Skeletal muscle tissue (tissue), 4 donors: ENCODE data around the gene EPHA8. TPM values are rescaled to one million over a fixed set of nuclear protein-coding genes. Genes with fewer than 3 reads are reported as not detected.

Experiments used
- H3K27ac ChIP-seq: one replicate; pipeline ENCODE4 v1.7.0; 2013; ENCODE audit warnings: mild to moderate bottlenecking, low read depth, low read length, inconsistent platforms
- H3K27me3 ChIP-seq, 3 donors: one replicate each; pipeline ENCODE4 v1.7.0; 2013; ENCODE audit warnings: low read length in 3 of 3; ENCODE audit not compliant: control insufficient read depth in 3 of 3, insufficient read depth in 3 of 3
- H3K36me3 ChIP-seq, 3 donors: one replicate each; pipeline ENCODE4 v1.7.0; 2013; ENCODE audit warnings: low read length in 3 of 3; ENCODE audit not compliant: control insufficient read depth in 3 of 3, insufficient read depth in 3 of 3
- H3K4me1 ChIP-seq, 3 donors: one replicate each; pipeline ENCODE4 v1.7.0; 2013; ENCODE audit warnings: low read length in 3 of 3, mild to moderate bottlenecking in 3 of 3; ENCODE audit not compliant: control insufficient read depth in 3 of 3, insufficient read depth in 3 of 3
- H3K4me3 ChIP-seq, 3 donors: one replicate each; pipeline ENCODE4 v1.7.0; 2013; ENCODE audit warnings: low read length in 3 of 3
- H3K9ac ChIP-seq, 3 donors: one replicate each; pipeline ENCODE4 v1.7.0; 2013; ENCODE audit warnings: low read length in 3 of 3, mild to moderate bottlenecking in 3 of 3, moderate library complexity in 2 of 3, low read depth in 1 of 3
- H3K9me3 ChIP-seq, 3 donors: one replicate each; pipeline ENCODE4 v1.7.0; 2013; ENCODE audit warnings: low read length in 3 of 3; ENCODE audit not compliant: control insufficient read depth in 3 of 3
- total RNA-seq: library from RNA; depleted of rRNA; stranded (reverse); fragments of >200 nt; gene quantifications from one replicate; pipeline ENCODE4 v1.2.3, GENCODE V29; 2014
- donor health status: Osteomylitis.

EPHA8 gene
- total RNA-seq, 1 donor from 2014 or later, result not detected

DNA sequence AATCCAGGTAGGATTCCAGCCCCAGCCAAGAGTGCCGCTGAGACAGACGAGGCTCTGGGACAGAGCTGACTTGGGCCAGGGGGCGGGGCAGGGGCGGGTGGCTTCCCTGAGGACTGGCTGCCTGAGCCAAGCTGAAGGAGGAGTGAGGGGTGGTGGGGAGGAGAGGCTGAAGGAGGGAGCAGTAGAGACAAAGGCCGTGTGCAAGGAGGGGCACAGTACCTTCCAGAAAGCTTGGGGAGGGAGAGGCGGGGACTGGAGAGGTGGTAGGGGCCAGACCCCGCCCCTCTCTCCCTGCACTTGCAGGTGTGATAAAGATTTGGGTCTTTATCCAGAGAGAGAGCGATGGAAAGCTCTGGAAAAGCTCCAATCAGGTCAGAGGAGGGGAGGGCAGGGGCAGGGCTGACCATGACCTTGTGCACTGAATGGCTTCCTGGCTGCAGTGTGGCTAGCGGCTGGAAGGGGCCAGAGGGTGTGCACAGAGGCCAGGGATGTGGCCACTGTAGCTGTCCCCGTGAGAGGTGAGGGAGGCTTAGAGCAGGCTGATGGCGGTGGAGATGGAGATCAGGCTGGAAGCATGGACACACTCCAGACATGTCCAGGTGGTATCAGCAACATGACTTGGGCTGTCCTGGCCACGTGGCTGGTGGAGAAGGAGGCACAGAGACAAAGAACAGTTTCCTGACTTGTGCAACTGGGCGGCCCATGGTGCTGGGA is 6.7 kb upstream of the EPHA8 start:
- Histone ChIP-seq H3K9me3 (no peaks in the 10 kb centered on the region), H3K4me1 (no peaks in the 10 kb centered on the region), H3K27me3 (peaks cover 72 to 77% (median 74%) of the 10 kb centered on the region in 3 donors), H3K9ac (no peak overlapping the region), H3K27ac (no peak overlapping the region), H3K36me3 (no peaks in the 10 kb centered on the region), H3K4me3 (no peak overlapping the region)

DNA sequence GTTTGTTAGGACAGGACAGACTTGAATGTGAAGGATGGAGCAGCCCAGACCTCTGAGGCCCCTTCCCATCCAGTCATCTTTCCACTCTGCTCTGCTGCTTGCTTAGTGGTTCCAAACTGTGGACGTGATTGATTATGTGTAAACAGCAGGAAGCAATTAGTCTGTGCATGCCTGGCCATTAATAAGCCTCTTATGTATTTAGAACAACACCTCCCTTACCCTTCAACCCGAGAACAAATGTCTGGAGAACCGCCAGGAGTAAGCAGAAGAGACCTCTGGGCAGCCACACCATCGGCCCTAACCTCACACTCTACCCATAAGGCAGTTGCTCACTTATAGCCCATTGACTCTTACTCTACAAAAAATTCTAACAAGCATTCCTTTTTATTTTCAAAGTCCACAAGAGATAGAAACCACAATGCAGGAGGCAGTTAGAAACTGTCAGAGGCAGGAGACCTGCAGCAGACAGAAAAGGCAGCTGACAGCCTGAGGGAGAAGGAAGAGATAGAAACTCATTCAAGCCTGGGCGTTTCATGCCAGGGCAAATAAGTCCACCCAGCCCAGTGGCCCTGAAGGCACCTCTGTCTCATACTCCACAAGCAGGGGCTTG is 5.8 kb upstream of the EPHA8 start:
- Histone ChIP-seq H3K36me3 (no peaks in the 10 kb centered on the region), H3K9me3 (no peaks in the 10 kb centered on the region), H3K27ac (no peak overlapping the region), H3K9ac (no peak overlapping the region), H3K4me3 (no peak overlapping the region), H3K27me3 (peaks cover 76 to 80% (median 77%) of the 10 kb centered on the region in 3 donors), H3K4me1 (no peaks in the 10 kb centered on the region)

DNA sequence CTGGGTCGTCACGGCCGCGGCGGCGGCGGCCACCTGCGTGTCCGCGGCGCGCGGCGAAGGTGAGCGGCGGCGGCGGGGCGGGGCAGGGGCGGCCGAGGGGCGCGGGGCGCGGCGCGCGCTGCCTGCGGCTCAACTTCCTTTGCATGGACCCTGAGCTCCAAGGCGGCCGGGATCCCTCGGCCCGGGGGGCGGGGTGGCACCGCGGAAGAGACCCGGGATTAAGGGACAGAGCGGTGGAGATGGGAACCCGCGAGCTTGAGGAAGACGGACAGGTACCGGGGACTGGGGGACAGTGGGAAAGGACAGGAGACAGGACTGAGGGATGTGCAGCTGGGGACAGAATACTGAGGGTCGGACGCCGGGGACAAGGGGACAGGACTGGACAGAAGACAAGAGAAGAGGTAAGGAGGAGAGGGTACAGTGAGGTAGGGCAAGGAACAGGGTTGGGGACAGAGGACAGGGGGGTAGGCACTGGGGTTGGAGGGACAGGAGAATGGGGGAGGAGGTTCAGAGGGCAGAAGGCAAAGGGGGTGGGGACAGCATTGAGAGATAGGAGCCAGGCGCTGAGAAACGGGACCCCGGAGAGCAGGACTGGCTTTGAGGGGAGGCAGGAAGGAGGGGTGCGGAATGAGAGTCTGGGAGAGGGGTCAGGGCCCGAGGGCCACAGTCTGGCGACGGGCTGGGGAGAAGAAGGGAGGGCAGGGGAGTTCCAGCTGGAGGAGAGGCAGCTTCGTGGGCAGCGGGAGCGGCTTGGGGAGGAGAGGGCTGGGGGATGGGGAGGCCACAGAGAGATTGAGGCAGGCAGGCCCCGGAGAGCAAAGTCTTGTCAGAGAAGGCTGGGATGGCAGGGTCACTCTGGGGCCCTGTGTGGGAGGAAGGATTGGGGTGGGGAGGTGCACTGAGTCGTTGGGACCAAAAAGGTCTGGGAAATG is 648 bp downstream of the EPHA8 start:
- H3K4me3 ChIP-seq, result no peak overlapping the region
- no peaks in the 10 kb centered on the region for H3K9me3 ChIP-seq
- no peak overlapping the region for H3K27ac ChIP-seq
- H3K9ac ChIP-seq, result no peak overlapping the region
- peaks cover 65 to 78% (median 76%) of the 10 kb centered on the region in 3 donors for H3K27me3 ChIP-seq
- H3K4me1 ChIP-seq, result peaks cover 0 to 2% (median 0%) of the 10 kb centered on the region in 3 donors
- no peaks in the 10 kb centered on the region for H3K36me3 ChIP-seq

DNA sequence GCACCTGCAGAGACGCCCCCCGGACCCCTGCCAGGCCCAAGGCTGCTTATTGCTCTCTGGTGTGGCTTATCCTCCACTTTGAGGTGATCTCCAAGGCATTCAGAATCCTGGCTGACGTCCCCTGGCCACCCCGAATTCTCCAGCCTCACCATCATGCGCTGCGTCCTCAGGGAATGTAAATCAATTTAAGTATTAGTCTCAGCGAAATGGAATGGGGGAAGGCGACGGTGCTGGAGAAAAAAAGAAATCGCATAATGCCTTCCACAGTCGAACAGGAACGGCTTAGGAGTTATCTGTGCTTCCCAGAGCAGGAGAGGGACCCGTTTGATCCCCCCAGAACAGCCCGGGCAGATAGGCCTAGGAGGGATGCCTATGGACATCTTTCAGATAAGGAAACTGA is 2.9 kb downstream of the EPHA8 start:
- Histone ChIP-seq H3K9me3 (no peaks in the 10 kb centered on the region), H3K27me3 (peaks cover 59 to 76% (median 75%) of the 10 kb centered on the region in 3 donors), H3K4me3 (no peak overlapping the region), H3K9ac (no peak overlapping the region), H3K4me1 (peaks cover 0 to 2% (median 0%) of the 10 kb centered on the region in 3 donors), H3K36me3 (no peaks in the 10 kb centered on the region), H3K27ac (no peak overlapping the region)

DNA sequence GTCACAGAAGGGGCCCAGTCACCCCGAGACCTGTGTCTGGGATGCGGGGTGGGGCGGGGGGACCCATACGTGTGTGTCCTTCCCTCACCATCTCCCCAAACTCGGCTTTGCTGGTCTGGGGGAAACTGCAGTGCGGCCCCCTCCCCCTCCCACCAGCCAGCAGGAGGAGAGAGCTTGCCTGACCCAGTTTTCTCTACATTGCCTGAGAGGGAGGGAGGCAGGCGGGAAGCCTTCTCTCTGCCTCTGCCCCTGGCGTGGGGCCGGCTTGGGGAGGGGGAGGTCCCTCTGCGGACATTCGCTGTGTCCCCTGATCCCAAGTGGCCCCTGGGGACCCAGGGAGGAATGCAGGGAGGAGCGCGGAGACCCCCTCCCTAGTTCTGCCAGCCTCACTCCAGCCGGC is 3.9 kb downstream of the EPHA8 start:
- peaks cover 60 to 77% (median 76%) of the 10 kb centered on the region in 3 donors for H3K27me3 ChIP-seq
- H3K27ac ChIP-seq, result no peak overlapping the region
- H3K36me3 ChIP-seq, result no peaks in the 10 kb centered on the region
- no peak overlapping the region for H3K4me3 ChIP-seq
- no peak overlapping the region for H3K9ac ChIP-seq
- H3K9me3 ChIP-seq, result no peaks in the 10 kb centered on the region
- H3K4me1 ChIP-seq, result peaks cover 0 to 2% (median 0%) of the 10 kb centered on the region in 3 donors

DNA sequence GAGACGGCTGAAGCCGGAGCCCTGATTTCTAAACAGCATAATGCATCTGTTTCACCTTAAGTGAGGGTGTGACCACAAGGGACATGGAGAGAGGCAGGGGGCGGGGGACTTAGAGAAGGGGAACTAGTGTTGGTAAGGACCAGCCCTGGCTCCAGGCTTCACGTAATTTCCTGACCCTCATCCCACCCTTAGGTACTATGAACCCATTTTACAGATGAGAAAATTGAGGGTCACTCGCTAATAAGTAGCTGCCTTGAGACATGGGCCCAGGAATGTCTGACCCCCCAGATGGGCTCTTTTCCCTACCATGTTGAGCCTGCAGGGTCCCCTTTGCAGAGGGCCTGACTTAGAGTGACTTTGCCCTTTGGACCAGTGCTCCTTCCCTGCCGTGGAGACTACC is 4.7 kb downstream of the EPHA8 start:
- Histone ChIP-seq H3K4me3 (no peak overlapping the region), H3K27me3 (peaks cover 60 to 77% (median 76%) of the 10 kb centered on the region in 3 donors), H3K9ac (no peak overlapping the region), H3K36me3 (no peaks in the 10 kb centered on the region), H3K4me1 (peaks cover 0 to 2% (median 0%) of the 10 kb centered on the region in 3 donors), H3K27ac (no peak overlapping the region), H3K9me3 (no peaks in the 10 kb centered on the region)

DNA sequence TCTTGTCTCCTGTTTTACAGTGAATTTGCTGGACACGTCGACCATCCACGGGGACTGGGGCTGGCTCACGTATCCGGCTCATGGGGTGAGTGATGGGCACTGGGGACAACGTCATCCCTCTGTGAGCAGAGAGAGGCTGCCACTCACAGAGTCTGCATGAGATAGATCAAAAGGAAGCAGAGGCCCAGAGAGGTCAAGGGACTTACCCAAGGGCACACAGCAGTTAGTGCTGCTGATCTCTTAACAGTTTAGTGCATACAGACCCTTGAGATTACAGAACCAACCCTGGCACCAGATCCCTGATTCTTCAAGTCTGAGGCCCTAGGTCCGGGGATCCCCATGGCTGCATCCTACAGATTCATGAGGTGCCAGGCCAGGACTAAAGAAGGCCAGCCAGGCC is 6.0 kb downstream of the EPHA8 start:
- no peaks in the 10 kb centered on the region for H3K4me1 ChIP-seq
- no peak overlapping the region for H3K9ac ChIP-seq
- H3K9me3 ChIP-seq, result no peaks in the 10 kb centered on the region
- H3K27me3 ChIP-seq, result peaks cover 62 to 81% (median 79%) of the 10 kb centered on the region in 3 donors
- H3K36me3 ChIP-seq, result no peaks in the 10 kb centered on the region
- no peak overlapping the region for H3K4me3 ChIP-seq
- no peak overlapping the region for H3K27ac ChIP-seq

DNA sequence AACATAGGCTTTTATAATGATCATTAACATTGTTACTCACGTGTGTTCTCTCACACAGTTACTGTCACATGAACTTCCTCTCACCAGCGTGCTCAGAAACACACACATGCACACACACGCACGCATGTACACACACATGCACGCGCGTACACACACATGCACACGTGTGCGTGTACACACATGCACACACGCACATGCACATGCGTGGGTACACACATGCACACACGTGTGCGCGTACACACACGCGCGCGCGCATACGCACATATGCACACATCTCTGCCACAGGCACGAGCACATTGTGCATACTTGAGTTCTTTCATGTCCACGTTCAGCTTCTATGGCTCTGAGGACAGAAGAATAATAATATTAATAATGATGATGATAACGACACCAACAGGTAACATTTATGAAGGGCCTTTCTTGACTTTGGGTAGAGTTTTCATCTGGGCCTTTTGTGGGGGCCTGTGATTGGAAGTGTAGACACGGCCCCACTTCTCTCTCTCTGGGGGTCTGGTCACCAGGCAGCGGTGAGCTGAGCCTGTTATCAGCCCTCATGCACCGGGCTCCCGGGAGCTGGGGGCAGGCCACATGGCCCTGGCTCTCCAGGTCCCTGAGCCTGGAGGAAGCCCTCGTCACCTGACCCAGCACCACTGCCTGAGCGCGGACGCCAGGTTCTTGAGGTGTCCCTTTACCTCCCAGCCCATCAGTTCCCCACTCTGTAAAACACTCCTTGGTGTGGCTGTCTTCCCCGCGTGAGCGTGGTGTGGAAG is 7.0 kb downstream of the EPHA8 start:
- no peak overlapping the region for H3K9ac ChIP-seq
- no peaks in the 10 kb centered on the region for H3K36me3 ChIP-seq
- no peak overlapping the region for H3K27ac ChIP-seq
- H3K4me3 ChIP-seq, result no peak overlapping the region
- H3K4me1 ChIP-seq, result no peaks in the 10 kb centered on the region
- H3K27me3 ChIP-seq, result peaks cover 61 to 74% (median 70%) of the 10 kb centered on the region in 3 donors
- no peaks in the 10 kb centered on the region for H3K9me3 ChIP-seq

DNA sequence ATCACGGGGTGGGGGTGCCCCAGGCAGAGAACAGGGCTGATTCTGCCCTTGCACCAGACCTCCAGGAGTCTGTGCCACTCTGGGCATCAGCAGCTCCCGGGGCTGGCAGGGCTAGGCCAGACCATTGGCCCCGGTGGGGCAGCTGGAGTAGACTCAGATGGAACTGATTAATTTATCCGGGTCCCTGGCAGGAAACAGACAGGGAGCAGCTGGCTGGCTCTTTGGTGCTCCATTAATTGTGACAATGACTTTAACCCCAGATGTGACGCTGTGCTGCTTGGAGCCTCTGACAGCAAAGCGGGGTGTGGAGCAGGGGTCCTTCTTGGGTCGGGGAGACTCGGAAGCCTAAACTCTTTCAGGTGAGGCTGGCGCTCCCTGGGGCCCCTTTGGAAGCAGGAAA is 9.5 kb downstream of the EPHA8 start:
- Histone ChIP-seq H3K9ac (no peak overlapping the region), H3K36me3 (no peaks in the 10 kb centered on the region), H3K4me3 (no peak overlapping the region), H3K9me3 (no peaks in the 10 kb centered on the region), H3K4me1 (no peaks in the 10 kb centered on the region), H3K27me3 (peaks cover 58 to 64% (median 61%) of the 10 kb centered on the region in 3 donors), H3K27ac (no peak overlapping the region)
